Esophagus muscularis mucosa (tissue), 4 donors: ENCODE data around the gene CUBN.

Source experiments
- EP300 ChIP-seq: sonication (generic); formaldehyde crosslinking; IDR thresholded peaks from one replicate; pipeline ENCODE4 v1.6.1; 2017; ENCODE audit warnings: antibody characterized with exemption
- POLR2AphosphoS5 ChIP-seq, 2 donors: sonication (generic); formaldehyde crosslinking; IDR thresholded peaks; one replicate each; pipeline ENCODE4 v1.6.1; 2017; ENCODE audit warnings: antibody characterized with exemption in 2 of 2
- TF ChIP-seq, protein P1 (sequence below), 3 experiments: fragments of 200-600 bp in 2 of 3; fragments of 450-650 bp in 1 of 3; sonication (generic) in 2 of 3; IDR thresholded peaks; one replicate each; pipeline ENCODE4 v1.5.1; 2017 to 2019; ENCODE audit warnings: antibody characterized with exemption in 3 of 3, mild to moderate bottlenecking in 2 of 3, moderate library complexity in 1 of 3

GRCh38 chr10:16905320-16905719 lies 224.3 kb downstream of the CUBN start:
- no peak for TF ChIP-seq POLR2AphosphoS5 (IDR thresholded peaks at IDR 0.05)
- TF ChIP-seq, protein P1, sequence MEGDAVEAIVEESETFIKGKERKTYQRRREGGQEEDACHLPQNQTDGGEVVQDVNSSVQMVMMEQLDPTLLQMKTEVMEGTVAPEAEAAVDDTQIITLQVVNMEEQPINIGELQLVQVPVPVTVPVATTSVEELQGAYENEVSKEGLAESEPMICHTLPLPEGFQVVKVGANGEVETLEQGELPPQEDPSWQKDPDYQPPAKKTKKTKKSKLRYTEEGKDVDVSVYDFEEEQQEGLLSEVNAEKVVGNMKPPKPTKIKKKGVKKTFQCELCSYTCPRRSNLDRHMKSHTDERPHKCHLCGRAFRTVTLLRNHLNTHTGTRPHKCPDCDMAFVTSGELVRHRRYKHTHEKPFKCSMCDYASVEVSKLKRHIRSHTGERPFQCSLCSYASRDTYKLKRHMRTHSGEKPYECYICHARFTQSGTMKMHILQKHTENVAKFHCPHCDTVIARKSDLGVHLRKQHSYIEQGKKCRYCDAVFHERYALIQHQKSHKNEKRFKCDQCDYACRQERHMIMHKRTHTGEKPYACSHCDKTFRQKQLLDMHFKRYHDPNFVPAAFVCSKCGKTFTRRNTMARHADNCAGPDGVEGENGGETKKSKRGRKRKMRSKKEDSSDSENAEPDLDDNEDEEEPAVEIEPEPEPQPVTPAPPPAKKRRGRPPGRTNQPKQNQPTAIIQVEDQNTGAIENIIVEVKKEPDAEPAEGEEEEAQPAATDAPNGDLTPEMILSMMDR (IDR thresholded peaks at IDR 0.05) = no peak
- TF ChIP-seq EP300 = no peak
